ENCODE data around the gene SLC44A4.
"Not testable (repeated sequence)": the region's sequence is repeated elsewhere in the genome, so short reads cannot be mapped to it uniquely, and the experiment has no call there.

SLC44A4 gene

GRCh38 chr6:31851980-31852718 is 26.6 kb downstream of the SLC44A4 start:
- DNase-seq: not testable (repeated sequence)

GRCh38 chr6:31851485-31851832 is 27.3 kb downstream of the SLC44A4 start:
- DNase-seq: no peak

GRCh38 chr6:31850765-31851484 is 27.9 kb downstream of the SLC44A4 start:
- DNase-seq: no peak

DNA sequence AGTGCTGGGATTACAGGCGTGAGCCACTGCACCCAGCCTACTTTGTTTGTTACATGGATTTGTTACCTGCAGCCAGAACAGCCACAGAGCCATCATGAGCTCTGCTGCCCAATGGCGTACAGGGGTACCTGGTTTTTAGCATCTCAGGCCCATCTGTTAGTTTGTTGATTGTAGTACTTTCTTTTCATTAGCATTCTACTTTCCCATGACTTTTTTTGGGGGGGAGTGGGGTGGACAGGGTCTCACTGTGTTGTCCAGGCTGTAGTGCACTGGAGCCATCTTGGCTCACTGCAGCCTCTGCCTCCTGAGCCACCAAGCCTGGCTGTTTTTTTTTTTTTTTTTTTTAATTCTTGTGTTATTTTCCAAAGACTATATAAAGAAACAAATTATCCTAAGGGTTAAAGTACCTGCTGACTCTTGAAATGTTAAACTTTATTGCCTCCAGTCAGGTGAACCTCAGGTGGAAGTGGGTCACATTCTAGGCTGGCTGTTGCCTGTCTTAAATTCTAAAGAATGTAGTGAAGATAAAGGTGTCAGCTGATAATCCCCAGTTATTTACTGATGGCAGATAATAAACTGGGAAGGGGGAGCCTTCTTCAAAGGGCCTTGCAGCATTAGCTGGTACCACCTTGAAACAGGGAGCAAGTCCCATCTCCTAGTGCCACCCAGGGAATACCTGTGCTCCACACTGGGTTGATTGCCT is 31.4 kb downstream of the SLC44A4 start:
- DNase-seq: no peak

DNA sequence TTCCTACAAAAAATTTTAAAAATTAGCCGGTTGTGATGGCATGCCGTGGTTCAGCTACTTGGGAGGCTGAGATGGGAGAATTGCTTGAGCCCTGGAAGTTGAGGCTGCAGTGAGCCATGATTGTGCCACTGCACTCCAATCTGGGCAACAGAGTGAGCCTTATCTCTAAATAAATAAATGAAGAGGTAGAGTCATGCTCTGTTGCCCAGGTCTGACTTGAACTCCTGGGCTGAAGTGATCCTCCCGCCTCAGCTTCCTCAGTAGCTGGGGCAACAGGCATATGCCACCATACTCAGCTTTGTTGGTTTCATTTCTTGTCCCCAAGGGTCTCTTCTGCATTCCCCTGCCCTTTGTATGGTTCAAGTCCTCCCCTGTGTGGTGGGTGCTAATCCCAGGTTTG is 34.3 kb downstream of the SLC44A4 start:
- DNase-seq: no peak

DNA sequence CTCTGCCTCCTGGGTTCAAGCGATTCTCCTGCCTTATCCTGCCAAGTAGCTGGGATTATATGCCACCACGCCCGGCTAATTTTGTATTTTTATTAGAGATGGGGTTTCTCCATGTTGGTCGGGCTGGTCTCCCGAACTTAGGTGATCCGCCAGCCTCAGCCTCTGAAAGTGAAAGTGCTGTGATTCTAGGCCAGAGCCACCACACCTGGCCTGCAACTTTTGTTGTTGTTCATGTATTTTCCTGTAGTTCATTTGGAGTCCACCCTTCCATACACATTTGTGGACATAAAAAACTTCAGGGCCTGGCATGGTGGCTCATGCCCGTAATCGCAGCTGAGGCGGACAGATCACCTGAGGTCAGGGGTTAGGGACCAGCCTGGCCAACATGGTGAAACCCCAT is 36.7 kb downstream of the SLC44A4 start:
- no peak for DNase-seq

GRCh38 chr6:31839779-31840126 is 39.0 kb downstream of the SLC44A4 start:
- DNase-seq: not testable (repeated sequence)

DNA sequence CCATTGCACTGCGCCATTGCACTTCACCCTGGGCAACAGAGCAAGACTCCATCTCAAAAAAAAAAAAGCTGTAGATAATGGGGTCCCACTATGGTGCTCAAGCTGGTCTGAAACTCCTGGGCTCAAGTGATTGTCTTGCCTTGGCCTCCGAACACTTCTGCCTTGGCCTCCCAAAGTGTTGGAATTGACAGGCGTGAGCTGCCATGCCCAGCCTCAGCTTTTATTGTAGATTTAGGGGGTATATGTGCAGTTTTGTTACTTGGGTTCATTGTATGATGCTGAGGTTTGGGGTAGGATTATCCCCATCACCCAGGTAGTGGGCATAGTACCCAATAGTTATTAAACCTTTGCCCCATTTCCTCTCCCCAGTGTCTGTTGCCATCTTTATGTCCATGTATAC is 39.8 kb downstream of the SLC44A4 start:
- no peak for DNase-seq

DNA sequence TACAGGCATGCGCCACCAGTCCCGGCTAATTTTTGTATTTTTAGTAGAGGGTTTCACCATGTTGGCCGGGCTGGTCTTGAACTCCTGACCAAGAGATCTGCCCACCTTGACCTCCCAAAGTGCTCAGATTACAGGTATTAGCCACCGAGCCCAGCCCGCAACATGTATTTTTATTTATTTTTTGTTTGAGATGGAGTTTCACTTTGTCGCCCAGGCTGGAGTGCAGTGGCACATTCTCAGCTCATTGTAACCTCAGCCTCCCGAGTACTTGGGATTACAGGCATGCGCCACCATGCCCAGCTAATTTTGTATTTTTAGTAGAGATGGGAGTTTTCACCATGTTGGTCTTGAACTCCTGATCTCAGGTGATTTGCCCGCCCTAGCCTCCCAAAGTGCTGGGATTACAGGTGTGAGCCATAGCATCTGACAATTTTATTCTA is 40.7 kb downstream of the SLC44A4 start:
- DNase-seq: not testable (repeated sequence)

GRCh38 chr6:31837369-31838113 is 41.3 kb downstream of the SLC44A4 start:
- no peak for DNase-seq

DNA sequence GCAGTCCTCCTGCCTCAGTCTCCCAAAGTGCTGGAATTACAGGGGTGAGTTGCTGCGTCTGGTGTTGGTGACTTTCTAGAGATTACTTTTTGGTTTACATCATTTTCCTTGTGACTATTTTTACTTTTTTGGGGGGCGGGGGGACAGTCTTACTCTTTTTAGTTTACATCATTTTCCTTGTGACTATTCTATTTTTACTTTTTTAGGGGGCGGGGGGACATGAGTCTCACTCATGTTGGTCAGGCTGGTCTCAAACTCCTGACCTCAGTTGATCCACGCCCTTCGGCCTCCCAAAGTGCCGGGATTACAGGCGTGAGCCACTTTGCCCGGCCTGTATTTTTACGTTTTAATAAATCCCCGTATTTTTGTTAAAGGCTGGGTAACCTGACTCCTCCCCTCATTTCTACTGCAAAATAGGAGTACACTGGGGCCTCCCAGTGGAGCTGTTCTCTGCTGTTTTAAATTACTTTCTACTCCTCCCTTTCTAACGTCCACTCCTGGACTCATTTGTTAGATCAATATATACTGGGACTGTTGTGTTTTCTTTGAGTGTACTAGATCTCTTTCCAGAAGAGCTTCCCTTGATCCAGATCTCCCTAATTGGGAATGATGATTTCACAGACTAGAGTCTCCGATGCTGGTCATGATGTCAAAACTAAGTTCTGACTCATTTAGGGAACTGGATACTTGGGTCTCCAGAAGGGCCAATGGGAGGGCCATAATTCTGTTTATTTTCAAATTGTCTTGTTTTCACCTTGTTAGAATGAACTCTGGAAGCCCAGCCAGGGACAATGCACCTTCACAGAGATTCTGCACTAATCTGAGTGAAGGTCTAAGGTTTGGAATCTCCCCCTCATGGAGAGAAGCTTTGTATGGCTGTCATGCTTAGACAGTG is 42.1 kb downstream of the SLC44A4 start:
- no peak for DNase-seq

DNA sequence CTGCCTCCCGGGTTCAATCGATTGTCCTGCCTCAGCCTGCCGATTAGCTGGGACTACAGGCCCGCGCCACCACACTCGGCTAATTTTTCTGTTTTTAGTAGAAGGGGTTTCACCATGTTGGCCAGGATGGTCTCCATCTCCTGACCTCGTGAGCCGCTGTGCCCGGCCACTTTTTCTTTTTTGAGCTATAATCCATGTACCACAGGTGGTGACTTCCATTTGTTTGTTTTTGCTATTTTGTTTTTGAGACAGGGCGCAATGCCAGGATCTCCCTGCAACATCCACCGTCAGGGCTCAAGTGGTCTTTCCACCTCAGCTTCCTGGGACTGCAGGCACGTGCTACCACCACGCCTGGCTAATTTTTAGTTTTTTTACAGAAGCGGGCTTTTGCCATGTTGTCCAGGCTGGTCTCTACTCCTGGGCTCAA is 42.7 kb downstream of the SLC44A4 start:
- DNase-seq: no peak

- DNase-seq: peak; percentile 80
Measured at GRCh38 chr6:31834367-31835250, 44.2 kb downstream of the SLC44A4 start.

DNA sequence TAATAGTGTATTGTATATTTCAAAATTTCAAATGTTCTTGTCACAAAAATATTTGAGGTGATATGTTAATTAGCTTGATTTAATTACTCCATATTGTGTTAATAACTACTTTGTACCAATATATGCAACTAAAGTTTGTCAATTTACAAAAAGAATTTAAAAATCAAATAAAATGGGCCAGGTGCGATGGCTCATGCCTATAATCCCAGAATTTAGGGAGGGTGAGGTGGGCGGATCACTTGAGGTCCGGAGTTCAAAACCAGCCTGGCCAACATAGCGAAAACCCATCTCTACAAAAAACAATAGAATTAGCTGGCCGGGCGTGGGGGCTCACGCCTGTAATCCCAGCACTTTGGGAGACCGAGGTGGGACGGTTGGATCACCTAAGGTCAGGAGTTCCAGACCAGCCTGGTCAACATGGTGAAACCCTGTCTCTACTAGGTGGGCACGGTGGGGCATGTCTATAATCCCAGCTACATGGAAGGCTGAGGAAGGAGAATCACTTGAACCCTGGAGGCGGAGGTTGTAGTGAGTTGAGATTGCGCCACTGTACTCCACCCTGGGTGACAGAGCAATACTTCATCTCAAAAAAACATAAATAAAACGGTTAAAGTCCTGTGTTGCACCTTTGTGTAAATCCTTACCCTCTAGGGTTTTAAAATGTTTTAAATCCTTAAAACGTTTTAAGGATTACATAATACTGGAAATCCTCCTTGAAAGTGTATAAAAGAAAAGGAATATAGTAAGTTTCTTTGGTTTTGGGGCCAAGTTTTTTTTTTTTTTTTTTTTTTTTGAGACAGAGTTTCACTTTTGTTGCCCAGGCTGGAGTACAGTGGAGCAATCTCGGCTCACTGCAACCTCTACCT is 47.2 kb downstream of the SLC44A4 start:
- DNase-seq: no peak

GRCh38 chr6:31830886-31831335 is 47.9 kb downstream of the SLC44A4 start:
- no peak for DNase-seq

DNA sequence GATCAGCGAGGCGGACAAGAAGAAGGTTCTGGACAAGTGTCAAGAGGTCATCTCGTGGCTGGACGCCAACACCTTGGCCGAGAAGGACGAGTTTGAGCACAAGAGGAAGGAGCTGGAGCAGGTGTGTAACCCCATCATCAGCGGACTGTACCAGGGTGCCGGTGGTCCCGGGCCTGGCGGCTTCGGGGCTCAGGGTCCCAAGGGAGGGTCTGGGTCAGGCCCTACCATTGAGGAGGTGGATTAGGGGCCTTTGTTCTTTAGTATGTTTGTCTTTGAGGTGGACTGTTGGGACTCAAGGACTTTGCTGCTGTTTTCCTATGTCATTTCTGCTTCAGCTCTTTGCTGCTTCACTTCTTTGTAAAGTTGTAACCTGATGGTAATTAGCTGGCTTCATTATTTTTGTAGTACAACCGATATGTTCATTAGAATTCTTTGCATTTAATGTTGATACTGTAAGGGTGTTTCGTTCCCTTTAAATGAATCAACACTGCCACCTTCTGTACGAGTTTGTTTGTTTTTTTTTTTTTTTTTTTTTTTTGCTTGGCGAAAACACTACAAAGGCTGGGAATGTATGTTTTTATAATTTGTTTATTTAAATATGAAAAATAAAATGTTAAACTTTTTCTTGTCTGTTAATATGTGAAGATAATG is 49.0 kb downstream of the SLC44A4 start:
- no peak for DNase-seq

- peak; percentile 94 for DNase-seq
Measured at GRCh38 chr6:31827286-31828079, 51.3 kb downstream of the SLC44A4 start, which contains the start of gene HSPA1B. Gene HSPA1B, plus strand, starts transcription at chr6:31827738. Its CDS starts 213 bp downstream, at chr6:31827951.

DNA sequence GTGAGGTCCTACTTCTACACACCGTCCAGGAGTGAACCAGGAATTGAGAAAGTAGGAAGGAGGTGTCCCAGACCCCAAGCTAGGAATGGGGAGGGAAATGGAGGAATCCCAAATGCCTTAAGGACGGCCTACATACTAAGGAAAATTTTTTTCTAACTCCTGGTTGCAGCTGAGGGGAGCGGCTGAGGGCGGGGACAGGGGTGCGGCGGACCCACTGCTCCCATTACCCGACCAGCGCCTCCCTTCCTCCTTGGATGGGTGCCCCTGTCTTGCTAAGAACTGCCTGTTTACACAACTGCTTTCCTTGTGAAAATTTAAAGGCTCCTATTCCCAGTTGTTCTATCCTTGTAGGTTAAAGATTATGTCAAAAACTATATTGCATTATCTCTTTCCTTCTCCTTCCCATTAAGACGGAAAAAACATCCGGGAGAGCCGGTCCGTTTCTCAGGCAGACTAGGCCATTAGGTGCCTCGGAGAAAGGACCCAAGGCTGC is 52.0 kb downstream of the SLC44A4 start:
- DNase-seq: no peak
